Epithelial cell of esophagus (primary cell): ENCODE results near the gene NFRKB.
A peak's percentile ranks its signal among the peaks of the same experiment; 100 is the strongest.

Experiments
- DNase-seq: peaks from one replicate; pipeline ENCODE4 v3.0.0; 2010; ENCODE audit warnings: low read depth
- H3K4me3 ChIP-seq: 2 replicates; pipeline ENCODE4 v1.5.1; 2011; ENCODE audit warnings: mild to moderate bottlenecking, low read length, control low read depth
- TF ChIP-seq, protein P1 (sequence below): IDR thresholded peaks from 2 replicates; pipeline ENCODE4 v1.5.1; 2011; ENCODE audit warnings: low read depth, mild to moderate bottlenecking, low read length, control low read depth, inconsistent platforms; ENCODE audit not compliant: insufficient read depth; ENCODE audit errors: missing control alignments

Gene NFRKB

DNA sequence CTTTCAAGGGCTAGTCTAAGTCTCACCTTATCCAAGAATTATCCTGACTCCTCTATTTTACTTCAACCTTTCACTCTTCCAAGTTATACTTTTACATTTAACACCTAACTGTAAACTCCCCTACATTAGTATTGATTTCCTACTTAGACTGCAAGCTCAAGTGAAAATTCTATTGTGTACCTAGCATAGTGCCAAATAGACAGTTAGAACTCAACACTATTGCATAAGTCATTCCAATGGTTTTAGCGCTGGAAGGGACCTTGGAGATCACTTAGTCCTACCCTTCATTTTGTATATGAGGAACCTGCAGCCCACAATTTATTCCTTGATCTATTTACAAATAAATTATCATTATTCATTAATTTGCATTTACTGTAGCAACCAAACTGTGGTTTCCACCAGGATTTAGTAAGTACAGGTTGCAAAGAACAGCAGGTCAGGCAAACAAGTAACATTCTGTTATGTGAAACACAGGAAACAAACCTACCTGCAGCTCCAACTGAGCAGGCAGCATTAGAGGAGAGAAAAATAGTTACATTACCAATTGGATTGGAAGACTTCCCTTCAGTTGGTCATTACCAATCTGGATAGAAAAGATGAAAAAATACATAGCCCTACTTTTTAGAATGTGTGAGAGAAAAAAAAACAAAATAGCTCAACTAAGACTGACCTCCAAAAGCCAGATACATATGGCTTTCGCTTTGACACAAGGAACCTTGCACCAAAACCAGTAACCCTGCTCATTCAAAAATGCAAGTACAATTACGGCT lies 33.7 kb upstream of the NFRKB start:
- DNase-seq, result no peak
- no peak overlapping the region for H3K4me3 ChIP-seq
- TF ChIP-seq, protein P1, sequence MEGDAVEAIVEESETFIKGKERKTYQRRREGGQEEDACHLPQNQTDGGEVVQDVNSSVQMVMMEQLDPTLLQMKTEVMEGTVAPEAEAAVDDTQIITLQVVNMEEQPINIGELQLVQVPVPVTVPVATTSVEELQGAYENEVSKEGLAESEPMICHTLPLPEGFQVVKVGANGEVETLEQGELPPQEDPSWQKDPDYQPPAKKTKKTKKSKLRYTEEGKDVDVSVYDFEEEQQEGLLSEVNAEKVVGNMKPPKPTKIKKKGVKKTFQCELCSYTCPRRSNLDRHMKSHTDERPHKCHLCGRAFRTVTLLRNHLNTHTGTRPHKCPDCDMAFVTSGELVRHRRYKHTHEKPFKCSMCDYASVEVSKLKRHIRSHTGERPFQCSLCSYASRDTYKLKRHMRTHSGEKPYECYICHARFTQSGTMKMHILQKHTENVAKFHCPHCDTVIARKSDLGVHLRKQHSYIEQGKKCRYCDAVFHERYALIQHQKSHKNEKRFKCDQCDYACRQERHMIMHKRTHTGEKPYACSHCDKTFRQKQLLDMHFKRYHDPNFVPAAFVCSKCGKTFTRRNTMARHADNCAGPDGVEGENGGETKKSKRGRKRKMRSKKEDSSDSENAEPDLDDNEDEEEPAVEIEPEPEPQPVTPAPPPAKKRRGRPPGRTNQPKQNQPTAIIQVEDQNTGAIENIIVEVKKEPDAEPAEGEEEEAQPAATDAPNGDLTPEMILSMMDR, result no peak

DNA sequence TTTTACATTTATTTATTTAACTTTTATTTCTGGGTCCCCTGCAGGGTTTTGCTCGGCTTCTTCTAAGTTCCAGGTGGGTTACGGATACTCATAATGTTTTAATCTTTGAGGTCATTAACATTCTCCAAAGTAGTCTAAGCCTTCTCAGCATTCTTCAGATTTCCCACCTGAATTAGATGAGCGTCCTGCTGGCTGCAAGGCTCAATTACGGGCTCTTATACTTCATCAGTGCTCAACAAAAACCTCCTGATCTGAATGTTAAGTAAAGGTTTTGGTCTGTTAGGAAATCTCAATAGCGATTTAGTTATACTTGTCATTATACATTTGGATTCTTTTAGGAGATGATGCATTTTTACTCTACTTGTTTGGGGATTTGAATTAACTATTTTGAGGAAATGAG lies 27.3 kb upstream of the NFRKB start:
- no peak for DNase-seq
- TF ChIP-seq, protein P1, result no peak
- no peak overlapping the region for H3K4me3 ChIP-seq

DNA sequence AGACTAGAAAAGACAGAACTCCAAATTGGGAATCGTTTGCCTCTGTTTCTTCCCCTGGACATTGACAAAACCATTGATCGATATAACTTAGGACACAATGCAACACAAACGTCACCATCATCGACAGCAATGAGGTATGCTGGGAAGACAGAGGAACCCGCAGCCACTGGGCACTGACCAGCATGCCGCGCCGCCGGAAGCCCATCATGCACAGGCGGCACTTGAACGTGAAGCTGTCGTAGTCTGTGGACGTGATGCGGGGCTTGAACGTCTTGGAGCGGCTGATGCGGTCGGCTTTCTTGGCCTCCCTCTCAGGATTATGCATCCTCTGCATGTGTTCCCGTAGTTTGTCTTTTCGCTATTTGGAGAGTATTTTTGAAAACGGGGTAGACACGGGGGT lies 23.0 kb upstream of the NFRKB start:
- no peak overlapping the region for H3K4me3 ChIP-seq
- TF ChIP-seq, protein P1, result no peak
- no peak for DNase-seq

- no peak for DNase-seq
- H3K4me3 ChIP-seq, result no peak overlapping the region
- TF ChIP-seq, protein P1, result no peak
Observed at GRCh38 chr11:129917231-129917630, 21.9 kb upstream of the NFRKB start.

- peak; percentile 3 for DNase-seq
- TF ChIP-seq, protein P1, result no peak
- no peak overlapping the region for H3K4me3 ChIP-seq
Observed at GRCh38 chr11:129911298-129911697, 15.9 kb upstream of the NFRKB start.

DNA sequence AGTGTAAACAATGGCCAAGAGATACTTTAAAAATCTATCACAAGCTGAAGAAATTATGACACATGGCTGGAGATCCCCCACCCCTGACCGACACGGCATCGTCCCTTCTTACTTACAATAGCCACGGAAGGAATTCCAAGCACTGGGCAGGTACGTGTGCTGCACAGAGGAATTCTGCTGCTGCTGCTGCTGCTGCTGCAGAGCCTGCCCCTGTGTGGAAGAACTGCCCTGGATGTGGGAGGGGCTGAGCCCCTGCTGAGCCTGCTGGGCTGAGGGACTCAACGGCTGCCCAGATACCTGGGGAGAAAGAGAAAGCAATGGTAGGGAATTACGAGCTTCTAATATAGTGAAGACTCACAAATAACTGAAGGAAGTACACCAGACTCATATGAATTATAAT lies 15.0 kb upstream of the NFRKB start:
- no peak for DNase-seq
- TF ChIP-seq, protein P1, result no peak
- H3K4me3 ChIP-seq, result no peak overlapping the region

DNA sequence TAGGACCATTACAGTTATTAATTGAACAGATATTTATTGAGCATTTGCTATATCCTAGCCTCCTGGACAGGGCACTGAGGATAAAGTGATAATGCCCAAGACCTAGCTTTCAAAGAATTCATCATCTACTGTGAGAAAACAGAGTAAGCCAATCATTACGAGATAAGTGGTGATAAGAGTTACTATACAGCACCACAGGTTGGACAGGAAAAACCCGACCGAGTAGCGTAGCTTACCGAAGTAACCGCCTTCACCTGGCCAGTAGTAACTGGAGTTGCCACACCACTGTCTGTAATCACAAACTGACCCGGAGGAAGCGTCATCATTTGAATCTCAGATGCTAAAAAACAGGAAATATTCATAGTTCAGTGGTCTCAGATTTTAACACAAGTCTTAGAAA lies 10.0 kb upstream of the NFRKB start:
- H3K4me3 ChIP-seq, result no peak overlapping the region
- TF ChIP-seq, protein P1, result no peak
- DNase-seq, result no peak
